CD4-positive, alpha-beta T cell treated with Interferon gamma for 1 hour (primary cell): ENCODE results near the gene TAOK1.

Experiments
- DNase-seq: peaks from one replicate; pipeline ENCODE4 v3.0.0-alpha.2; 2020

The TAOK1 gene

GRCh38 chr17:29586676-29587469 is 196.7 kb downstream of the TAOK1 start:
- no peak for DNase-seq

GRCh38 chr17:29587591-29587990 is 197.4 kb downstream of the TAOK1 start:
- no peak for DNase-seq

GRCh38 chr17:29588017-29588561 is 197.9 kb downstream of the TAOK1 start:
- DNase-seq, result no peak

- DNase-seq, result peak; percentile 47
These were observed 198.6 kb downstream of the TAOK1 start for GRCh38 chr17:29588562-29589411.

GRCh38 chr17:29589524-29590410 is 199.6 kb downstream of the TAOK1 start, which contains the start of gene GIT1:
TSS of gene GIT1 (minus strand) at chr17:29589648. CDS start at chr17:29589378, 270 bp downstream.
- peak; percentile 84 for DNase-seq

GRCh38 chr17:29590411-29591145 is 200.4 kb downstream of the TAOK1 start:
- no peak for DNase-seq

- no peak for DNase-seq
These were observed 201.1 kb downstream of the TAOK1 start for GRCh38 chr17:29591146-29591736.

GRCh38 chr17:29591737-29592608 is 201.8 kb downstream of the TAOK1 start:
- DNase-seq, result peak; percentile 73

- DNase-seq, result no peak
These were observed 202.8 kb downstream of the TAOK1 start, which contains the start of gene ANKRD13B for GRCh38 chr17:29592850-29593551. TSS of gene ANKRD13B (plus strand) at chr17:29593132. CDS start at chr17:29593622, 490 bp downstream.

GRCh38 chr17:29593591-29594518 is 203.7 kb downstream of the TAOK1 start:
- DNase-seq, result no peak

GRCh38 chr17:29594519-29595090 is 204.4 kb downstream of the TAOK1 start:
- DNase-seq, result no peak

GRCh38 chr17:29595107-29595942 is 205.2 kb downstream of the TAOK1 start:
- DNase-seq, result no peak

- no peak for DNase-seq
These were observed 206.0 kb downstream of the TAOK1 start for GRCh38 chr17:29595943-29596774.

- DNase-seq, result no peak
These were observed 206.6 kb downstream of the TAOK1 start for GRCh38 chr17:29596811-29597210.

- DNase-seq, result no peak
These were observed 207.4 kb downstream of the TAOK1 start for GRCh38 chr17:29597361-29598172.
